ENCODE data around the gene OR4D11. TPM values are rescaled to one million over a fixed set of nuclear protein-coding genes. Genes with fewer than 3 reads are reported as not detected.

The OR4D11 gene
- total RNA-seq, 1 donor from 2014 or later, result not detected

DNA sequence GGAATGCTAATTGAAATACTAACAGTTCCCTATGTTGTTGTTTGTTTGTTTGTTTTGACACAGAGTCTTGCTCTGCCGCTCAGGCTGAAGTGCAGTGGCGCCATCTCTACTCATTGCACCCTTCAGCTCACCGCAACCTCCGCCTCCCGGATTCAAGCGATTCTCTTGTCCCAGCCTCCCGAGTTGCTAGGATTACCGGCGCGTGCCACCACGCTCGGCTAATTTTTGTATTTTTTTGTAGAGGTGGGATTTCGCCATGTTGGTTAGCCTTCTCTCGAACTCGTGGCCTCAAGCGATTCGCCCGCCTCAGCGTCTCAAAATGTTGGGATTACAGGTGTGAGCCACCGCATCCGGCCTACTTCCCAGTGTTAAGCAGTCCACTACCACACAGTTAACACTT lies 49.9 kb downstream of the OR4D11 start:
- no peak for DNase-seq (ENCODE audit: low read depth, low spot score)
- H3K27me3 Mint-ChIP-seq (ENCODE audit: low read depth), result peaks cover 55% of the 10 kb centered on the region
- H3K4me1 Mint-ChIP-seq, result peaks cover 58% of the 10 kb centered on the region
- H3K9me3 Mint-ChIP-seq, result no peaks in the 10 kb centered on the region
- H3K4me3 Mint-ChIP-seq, result peak overlapping the region; percentile 33
- H3K27ac Mint-ChIP-seq (ENCODE audit: unreplicated experiment), result no peak overlapping the region
- H3K36me3 Mint-ChIP-seq (ENCODE audit: low read depth), result peaks cover 10% of the 10 kb centered on the region
- no peak for TF ChIP-seq CTCF (conservative IDR thresholded peaks at IDR 0.05)

Other genes starting within 250 kb of the OR4D11 start
- gene OR5AN1, start 144.7 kb upstream of the OR4D11 start, total RNA-seq, result not detected in 2 replicates
- not detected in 2 replicates for gene OR5A2, start 77.2 kb upstream of the OR4D11 start, total RNA-seq
- not detected in 2 replicates for gene OR5A1, start 67.1 kb upstream of the OR4D11 start, total RNA-seq
- not detected in 2 replicates for gene OR4D6, start 46.6 kb upstream of the OR4D11 start, total RNA-seq
- gene OR4D10, start 30.3 kb upstream of the OR4D11 start, total RNA-seq, result not detected in 2 replicates
- not detected in 2 replicates for gene OR4D9, start 8.0 kb downstream of the OR4D11 start, total RNA-seq
- gene OSBP, start 112.2 kb downstream of the OR4D11 start, total RNA-seq, result 30.0 and 30.5 TPM in 2 replicates
- 35.4 and 36.6 TPM in 2 replicates for gene PATL1, start 165.5 kb downstream of the OR4D11 start, total RNA-seq
- not detected in 2 replicates for gene OR10V1, start 210.3 kb downstream of the OR4D11 start, total RNA-seq